ENCODE measurements around the gene KRT14. TPM values are rescaled to one million over a fixed set of nuclear protein-coding genes. Genes with fewer than 3 reads are reported as not detected.
"Not testable (repeated sequence)": the region's sequence is repeated elsewhere in the genome, so short reads cannot be mapped to it uniquely, and the experiment has no call there.

Gene KRT14
- total and polyA plus RNA-seq, 10 donors = 0.06 to 0.79 (median 0.17) TPM; not detected in 6

DNA sequence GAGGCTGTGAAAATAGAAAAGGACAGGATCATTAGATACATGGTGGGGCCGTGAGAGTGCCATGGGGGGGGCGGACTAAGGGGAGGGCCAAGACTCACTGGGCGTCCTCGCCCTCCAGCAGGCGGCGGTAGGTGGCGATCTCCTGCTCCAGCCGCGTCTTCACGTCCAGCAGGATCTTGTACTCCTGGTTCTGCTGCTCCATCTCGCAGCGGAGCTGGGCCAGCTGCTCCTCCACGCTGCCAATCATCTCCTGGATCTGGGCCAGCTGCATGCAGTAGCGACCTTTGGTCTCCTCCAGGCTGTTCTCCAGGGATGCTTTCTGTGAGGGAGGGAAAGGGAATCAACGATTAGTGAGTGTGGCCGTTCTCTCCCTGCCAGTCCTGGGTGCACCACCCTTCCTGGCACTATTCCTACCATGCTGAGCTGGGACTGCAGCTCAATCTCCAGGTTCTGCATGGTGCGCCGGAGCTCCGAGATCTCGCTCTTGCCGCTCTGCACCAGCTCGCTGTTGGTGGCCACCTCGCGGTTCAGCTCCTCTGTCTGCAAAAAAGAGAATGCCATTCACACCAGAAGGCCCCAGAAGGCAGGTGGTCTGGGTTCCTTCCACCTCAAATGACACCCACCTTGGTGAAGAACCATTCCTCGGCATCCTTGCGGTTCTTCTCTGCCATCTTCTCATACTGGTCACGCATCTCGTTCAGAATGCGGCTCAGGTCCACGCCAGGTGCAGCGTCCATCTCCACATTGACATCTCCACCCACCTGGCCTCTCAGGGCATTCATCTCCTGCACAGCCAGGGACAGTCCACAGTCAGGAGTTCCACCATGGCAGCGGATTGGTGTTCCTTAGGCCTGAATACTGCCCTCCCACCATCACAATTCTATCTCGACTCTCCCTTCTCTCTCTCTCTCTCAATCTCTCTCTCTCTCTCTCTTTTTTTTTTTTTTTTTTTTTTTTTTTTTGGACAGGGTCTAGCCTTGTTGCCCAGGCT, 3.3 kb downstream of the KRT14 start:
- Histone ChIP-seq H3K9me3 (no peaks in the 10 kb centered on the region), H3K27ac (no peak overlapping the region), H3K36me3 (no peaks in the 10 kb centered on the region), H3K4me1 (peaks cover 0 to 9% (median 2%) of the 10 kb centered on the region in 6 donors), H3K27me3 (replicated peaks in 1 of 7) (peaks cover 0 to 51% (median 0%) of the 10 kb centered on the region in 7 donors), H3K4me3 (no peak overlapping the region)
- TF ChIP-seq POLR2AphosphoS5 (IDR thresholded peaks at IDR 0.05) (no peak), POLR2A (IDR thresholded peaks at IDR 0.05) (no peak), CTCF (IDR thresholded peaks at IDR 0.05 in 8 of 11, conservative IDR thresholded peaks at IDR 0.05 in 3 of 11) (no peak)
- DNase-seq = no peak
- 80 to 91% (median 86%) methylated on average over 33 of the region's 33 CpGs for WGBS, 5 donors
- intact Hi-C loops (cut with DNase I; ENCODE audit: low total_unique reads) = no loop called here

DNA sequence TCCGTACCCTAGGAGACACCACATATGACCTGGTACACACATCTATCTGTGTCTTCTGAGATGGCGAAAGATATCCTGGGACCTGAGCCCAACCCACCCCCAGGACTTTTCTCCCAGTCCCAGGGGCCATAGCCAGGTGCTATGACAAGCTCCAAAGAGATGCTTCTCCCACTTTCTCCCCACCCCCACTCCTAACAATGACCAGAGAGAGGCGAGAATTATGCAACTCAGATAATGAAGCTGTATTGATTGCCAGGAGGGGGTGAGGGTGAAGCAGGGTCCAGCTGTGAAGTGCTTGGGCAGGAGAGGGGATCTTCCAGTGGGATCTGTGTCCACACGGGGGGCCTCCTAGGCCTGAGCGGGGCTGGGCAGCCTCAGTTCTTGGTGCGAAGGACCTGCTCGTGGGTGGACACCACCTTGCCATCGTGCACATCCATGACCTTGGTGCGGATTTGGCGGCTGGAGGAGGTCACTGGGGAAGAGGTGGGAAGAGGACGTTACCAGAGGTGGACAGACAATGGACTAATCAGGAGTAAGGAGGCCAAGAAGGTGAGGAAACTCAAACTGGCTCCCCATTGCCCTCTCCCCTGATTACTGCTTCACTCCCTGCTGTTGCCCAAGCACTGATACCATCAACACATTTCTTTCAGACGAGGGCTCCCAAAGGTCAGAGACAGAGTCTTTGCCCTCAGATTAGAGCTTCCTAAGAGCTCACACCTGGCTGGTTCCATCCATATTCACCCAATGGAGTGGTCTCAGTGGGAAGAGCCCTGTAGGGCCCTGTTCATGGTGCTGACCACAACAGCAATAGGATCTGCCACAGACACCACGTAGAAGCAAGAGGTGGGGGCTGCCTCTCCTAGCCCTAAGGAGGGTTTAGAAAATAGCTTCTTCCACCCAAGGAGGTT, 4.4 kb downstream of the KRT14 start:
- intact Hi-C loops (cut with DNase I; ENCODE audit: low total_unique reads); H3K27ac ChIP-seq; H3K4me3 ChIP-seq; H3K36me3 ChIP-seq; H3K9me3 ChIP-seq; DNase-seq; H3K4me1 ChIP-seq: not testable (repeated sequence)
- peaks cover 0 to 60% (median 0%) of the 10 kb centered on the region in 7 donors for H3K27me3 ChIP-seq (replicated peaks in 1 of 7)
- 80 to 89% (median 87%) methylated on average over 13 of the region's 13 CpGs for WGBS, 5 donors

GRCh38 chr17:41581366-41582060, 5.2 kb downstream of the KRT14 start:
- no peak for DNase-seq
- Histone ChIP-seq H3K4me3 (no peak overlapping the region), H3K9me3 (no peaks in the 10 kb centered on the region), H3K4me1 (peaks cover 0 to 9% (median 2%) of the 10 kb centered on the region in 6 donors), H3K27ac (no peak overlapping the region), H3K27me3 (replicated peaks in 1 of 7) (peaks cover 0 to 69% (median 5%) of the 10 kb centered on the region in 7 donors), H3K36me3 (no peaks in the 10 kb centered on the region)
- TF ChIP-seq POLR2AphosphoS5 (IDR thresholded peaks at IDR 0.05) (no peak), CTCF (IDR thresholded peaks at IDR 0.05 in 8 of 11, conservative IDR thresholded peaks at IDR 0.05 in 3 of 11) (no peak), POLR2A (IDR thresholded peaks at IDR 0.05) (no peak)
- intact Hi-C loops (cut with DNase I; ENCODE audit: low total_unique reads) = no loop called here
- WGBS, 5 donors = 85 to 96% (median 90%) methylated on average over 4 of the region's 4 CpGs

- Histone ChIP-seq H3K27me3 (replicated peaks in 1 of 7) (peaks cover 0 to 73% (median 6%) of the 10 kb centered on the region in 7 donors), H3K27ac (no peak overlapping the region), H3K9me3 (no peaks in the 10 kb centered on the region), H3K4me3 (no peak overlapping the region), H3K4me1 (peaks cover 0 to 9% (median 2%) of the 10 kb centered on the region in 6 donors), H3K36me3 (no peaks in the 10 kb centered on the region)
- no peak for DNase-seq
- TF ChIP-seq POLR2AphosphoS5 (IDR thresholded peaks at IDR 0.05) = no peak
- no peak for TF ChIP-seq POLR2A (IDR thresholded peaks at IDR 0.05)
- TF ChIP-seq CTCF (IDR thresholded peaks at IDR 0.05 in 8 of 11, conservative IDR thresholded peaks at IDR 0.05 in 3 of 11) = no peak
- 37 to 73% (median 54%) methylated on average over 1 of the region's 1 CpG for WGBS, 5 donors
- intact Hi-C loops (cut with DNase I; ENCODE audit: low total_unique reads) = no loop called here
These were observed 5.9 kb downstream of the KRT14 start for GRCh38 chr17:41580687-41581365.

Data from spleen (tissue), 11 donors.